ENCODE measurements around the gene PERM1.
"Not testable (repeated sequence)": the region's sequence is repeated elsewhere in the genome, so short reads cannot be mapped to it uniquely, and the experiment has no call there.

Gene PERM1

GRCh38 chr1:1013105-1013921, 31.4 kb upstream of the PERM1 start, which contains the start of gene ISG15:
Gene ISG15, plus strand, starts transcription at chr1:1013497. Its CDS starts 77 bp downstream, at chr1:1013574.
- peak within 1 kb of the TSS; percentile 78 for H3K4me3 ChIP-seq (ENCODE audit: low read depth, low read length)
- no peak for TF ChIP-seq CTCF (IDR thresholded peaks at IDR 0.05; ENCODE audit: borderline replicate concordance, insufficient read depth, low read depth, low read length)

- H3K4me3 ChIP-seq (ENCODE audit: low read depth, low read length), result peak overlapping the region; percentile 78
Observed at GRCh38 chr1:1012736-1013104, 30.8 kb upstream of the PERM1 start.

GRCh38 chr1:1011396-1011949, 29.6 kb upstream of the PERM1 start:
- H3K4me3 ChIP-seq (ENCODE audit: low read depth, low read length), result no peak overlapping the region
- TF ChIP-seq CTCF (IDR thresholded peaks at IDR 0.05; ENCODE audit: borderline replicate concordance, insufficient read depth, low read depth, low read length), result no peak

GRCh38 chr1:1010131-1010530, 28.2 kb upstream of the PERM1 start:
- H3K4me3 ChIP-seq (ENCODE audit: low read depth, low read length), result not testable (repeated sequence)

- no peak overlapping the region for H3K4me3 ChIP-seq (ENCODE audit: low read depth, low read length)
- TF ChIP-seq CTCF (IDR thresholded peaks at IDR 0.05; ENCODE audit: borderline replicate concordance, insufficient read depth, low read depth, low read length), result no peak
Observed at GRCh38 chr1:1006305-1007159, 24.6 kb upstream of the PERM1 start.

GRCh38 chr1:1005774-1006304, 23.9 kb upstream of the PERM1 start:
- no peak overlapping the region for H3K4me3 ChIP-seq (ENCODE audit: low read depth, low read length)
- no peak for TF ChIP-seq CTCF (IDR thresholded peaks at IDR 0.05; ENCODE audit: borderline replicate concordance, insufficient read depth, low read depth, low read length)

- no peak overlapping the region for H3K4me3 ChIP-seq (ENCODE audit: low read depth, low read length)
- no peak for TF ChIP-seq CTCF (IDR thresholded peaks at IDR 0.05; ENCODE audit: borderline replicate concordance, insufficient read depth, low read depth, low read length)
Observed at GRCh38 chr1:1004780-1005697, 23.1 kb upstream of the PERM1 start.
